HepG2 (cell line): ENCODE data around the gene TNXB. TPM values are rescaled to one million over a fixed set of nuclear protein-coding genes. Genes with fewer than 3 reads are reported as not detected.

Source experiments
- SMAD1 ChIP-seq: sonication (generic); formaldehyde crosslinking; IDR thresholded peaks from 2 replicates; pipeline ENCODE4 v1.4.0; 2020; ENCODE audit warnings: missing genetic modification reagents, low read depth, mild to moderate bottlenecking, borderline replicate concordance
- TARDBP ChIP-seq: sonication (generic); formaldehyde crosslinking; IDR thresholded peaks from 2 replicates; pipeline ENCODE4 v1.8.0; 2022; ENCODE audit warnings: mild to moderate bottlenecking, missing genetic modification reagents
- ZBTB20 ChIP-seq: sonication (generic); formaldehyde crosslinking; IDR thresholded peaks from 2 replicates; pipeline ENCODE4 v1.8.1; 2023; ENCODE audit warnings: missing genetic modification reagents, low read depth, mild to moderate bottlenecking, borderline replicate concordance
- ZNF577 ChIP-seq: sonication (generic); formaldehyde crosslinking; IDR thresholded peaks from 2 replicates; pipeline ENCODE4 v1.4.0; 2020; ENCODE audit warnings: mild to moderate bottlenecking, low read depth, missing genetic modification reagents, borderline replicate concordance
- polyA plus RNA-seq, 8 experiments: library from polyadenylated mRNA; depleted of rRNA in 3 of 8; stranded (reverse) in 7 of 8; unstranded in 1 of 8; fragments of >200 nt; fragmentation: Illumina TruSeq in 4 of 8; extraction: Trizol in 4 of 8; gene quantifications; 2 replicates each; pipeline versions ENCODE4 v1.2.1 to v1.2.3, GENCODE V29; 2011 to 2016; ENCODE audit warnings: low read depth in 4 of 8, missing spikeins in 1 of 8, mixed read lengths in 1 of 8; ENCODE audit not compliant: insufficient read depth in 1 of 8
- total RNA-seq, 5 experiments: library from RNA; depleted of rRNA; stranded (reverse); fragments of >200 nt; fragmentation: Illumina TruSeq; extraction: Trizol; gene quantifications; 2 replicates each; pipeline ENCODE4 v1.2.3, GENCODE V29; 2016; ENCODE audit warnings: low read depth in 1 of 5
- TF ChIP-seq, protein P1 (sequence below): sonication (generic); formaldehyde crosslinking; IDR thresholded peaks from 2 replicates; pipeline ENCODE4 v1.4.0; 2020; ENCODE audit warnings: mild to moderate bottlenecking, missing genetic modification reagents
- TF ChIP-seq, protein P2 (sequence below): sonication (generic); formaldehyde crosslinking; IDR thresholded peaks from 2 replicates; pipeline ENCODE4 v1.5.0; 2020; ENCODE audit warnings: missing genetic modification reagents

TNXB gene
- total and polyA plus RNA-seq, 2 of the 13 experiments (the other 11 are each of a cell fraction or from before 2014, with no cell fraction given): 1.6 to 2.7 TPM

DNA sequence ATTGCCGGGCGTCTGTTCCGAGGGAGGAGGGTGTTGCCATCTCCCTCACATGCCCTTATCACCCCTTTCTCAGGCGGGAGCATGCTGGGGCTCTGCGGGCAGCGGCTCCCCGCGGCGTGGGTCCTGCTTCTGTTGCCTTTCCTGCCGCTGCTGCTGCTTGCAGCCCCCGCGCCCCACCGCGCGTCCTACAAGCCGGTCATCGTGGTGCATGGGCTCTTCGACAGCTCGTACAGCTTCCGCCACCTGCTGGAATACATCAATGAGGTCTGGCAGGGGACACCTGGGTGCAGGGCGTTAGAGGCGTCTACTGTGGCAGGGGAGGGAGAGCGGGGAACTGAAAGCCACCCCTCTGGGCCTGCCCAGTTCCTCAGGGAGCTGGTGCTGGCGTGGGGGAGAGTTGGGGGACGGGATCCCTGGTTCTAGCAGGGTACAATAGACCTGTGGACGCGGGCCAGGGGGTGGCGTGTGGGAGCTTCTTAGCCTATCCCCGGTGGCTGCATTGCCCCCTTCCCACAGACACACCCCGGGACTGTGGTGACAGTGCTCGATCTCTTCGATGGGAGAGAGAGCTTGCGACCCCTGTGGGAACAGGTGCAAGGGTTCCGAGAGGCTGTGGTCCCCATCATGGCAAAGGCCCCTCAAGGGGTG lies 45.5 kb upstream of the TNXB start (continued):
- TF ChIP-seq ZBTB20 (CRISPR knock-in tag) (peak; percentile 60; the same call in 1 of the 2 replicates), SMAD1 (CRISPR knock-in tag) (0 out of 2 replicates have a peak, but pooled peaks have one; percentile 89), TARDBP (CRISPR knock-in tag) (peak; percentile 14; the same call in 1 of the 2 replicates), ZNF577 (no peak)
- TF ChIP-seq, protein P1, sequence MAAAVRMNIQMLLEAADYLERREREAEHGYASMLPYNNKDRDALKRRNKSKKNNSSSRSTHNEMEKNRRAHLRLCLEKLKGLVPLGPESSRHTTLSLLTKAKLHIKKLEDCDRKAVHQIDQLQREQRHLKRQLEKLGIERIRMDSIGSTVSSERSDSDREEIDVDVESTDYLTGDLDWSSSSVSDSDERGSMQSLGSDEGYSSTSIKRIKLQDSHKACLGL: peak; percentile 81; the same call in 1 of the 2 replicates
- TF ChIP-seq, protein P2, sequence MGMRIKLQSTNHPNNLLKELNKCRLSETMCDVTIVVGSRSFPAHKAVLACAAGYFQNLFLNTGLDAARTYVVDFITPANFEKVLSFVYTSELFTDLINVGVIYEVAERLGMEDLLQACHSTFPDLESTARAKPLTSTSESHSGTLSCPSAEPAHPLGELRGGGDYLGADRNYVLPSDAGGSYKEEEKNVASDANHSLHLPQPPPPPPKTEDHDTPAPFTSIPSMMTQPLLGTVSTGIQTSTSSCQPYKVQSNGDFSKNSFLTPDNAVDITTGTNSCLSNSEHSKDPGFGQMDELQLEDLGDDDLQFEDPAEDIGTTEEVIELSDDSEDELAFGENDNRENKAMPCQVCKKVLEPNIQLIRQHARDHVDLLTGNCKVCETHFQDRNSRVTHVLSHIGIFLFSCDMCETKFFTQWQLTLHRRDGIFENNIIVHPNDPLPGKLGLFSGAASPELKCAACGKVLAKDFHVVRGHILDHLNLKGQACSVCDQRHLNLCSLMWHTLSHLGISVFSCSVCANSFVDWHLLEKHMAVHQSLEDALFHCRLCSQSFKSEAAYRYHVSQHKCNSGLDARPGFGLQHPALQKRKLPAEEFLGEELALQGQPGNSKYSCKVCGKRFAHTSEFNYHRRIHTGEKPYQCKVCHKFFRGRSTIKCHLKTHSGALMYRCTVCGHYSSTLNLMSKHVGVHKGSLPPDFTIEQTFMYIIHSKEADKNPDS (CRISPR knock-in tag): 0 out of 2 replicates have a peak, but pooled peaks have one; percentile 49
